HEK293 (cell line): ENCODE results near the gene BIK.

Experiments
- GLIS1 ChIP-seq: fragments of 450-650 bp; formaldehyde crosslinking; IDR thresholded peaks from 2 replicates; pipeline ENCODE4 v1.5.1; 2016; ENCODE audit warnings: missing biosample characterization, missing genetic modification characterization
- HIC1 ChIP-seq: fragments of 450-650 bp; formaldehyde crosslinking; IDR thresholded peaks from 2 replicates; pipeline ENCODE4 v1.5.1; 2016; ENCODE audit warnings: missing biosample characterization, missing genetic modification characterization
- KLF8 ChIP-seq: fragments of 450-650 bp; formaldehyde crosslinking; IDR thresholded peaks from 2 replicates; pipeline ENCODE4 v1.5.1; 2016; ENCODE audit warnings: missing biosample characterization, missing genetic modification characterization
- OSR2 ChIP-seq: fragments of 450-650 bp; formaldehyde crosslinking; IDR thresholded peaks from 2 replicates; pipeline ENCODE4 v1.5.1; 2016; ENCODE audit warnings: missing biosample characterization, missing genetic modification characterization
- TSHZ1 ChIP-seq: fragments of 450-650 bp; formaldehyde crosslinking; IDR thresholded peaks from 2 replicates; pipeline ENCODE4 v1.5.1; 2016; ENCODE audit warnings: missing biosample characterization, missing genetic modification characterization, borderline replicate concordance
- ZNF121 ChIP-seq: fragments of 450-650 bp; formaldehyde crosslinking; IDR thresholded peaks from 2 replicates; pipeline ENCODE4 v1.5.1; 2016; ENCODE audit warnings: missing biosample characterization, missing genetic modification characterization
- ZNF155 ChIP-seq: fragments of 450-650 bp; formaldehyde crosslinking; IDR thresholded peaks from 2 replicates; pipeline ENCODE4 v1.5.1; 2016; ENCODE audit warnings: missing biosample characterization, missing genetic modification characterization
- ZNF169 ChIP-seq: fragments of 450-650 bp; formaldehyde crosslinking; IDR thresholded peaks from 2 replicates; pipeline ENCODE4 v1.5.1; 2016; ENCODE audit warnings: missing biosample characterization, missing genetic modification characterization
- ZNF18 ChIP-seq: fragments of 450-650 bp; formaldehyde crosslinking; IDR thresholded peaks from 2 replicates; pipeline ENCODE4 v1.5.1; 2016; ENCODE audit warnings: missing biosample characterization, missing genetic modification characterization
- ZNF362 ChIP-seq: fragments of 450-650 bp; formaldehyde crosslinking; IDR thresholded peaks from 2 replicates; pipeline ENCODE4 v1.5.1; 2016; ENCODE audit warnings: missing biosample characterization, missing genetic modification characterization
- ZNF366 ChIP-seq: fragments of 450-650 bp; formaldehyde crosslinking; conservative IDR thresholded peaks from 2 replicates; pipeline ENCODE4 v1.5.1; 2016; ENCODE audit warnings: missing biosample characterization, missing genetic modification characterization
- ZNF580 ChIP-seq: fragments of 450-650 bp; formaldehyde crosslinking; IDR thresholded peaks from 2 replicates; pipeline ENCODE4 v1.5.1; 2016; ENCODE audit warnings: missing biosample characterization, missing genetic modification characterization
- ZNF701 ChIP-seq: fragments of 450-650 bp; formaldehyde crosslinking; IDR thresholded peaks from 2 replicates; pipeline ENCODE4 v1.5.1; 2016; ENCODE audit warnings: missing biosample characterization, missing genetic modification characterization
- ZNF704 ChIP-seq: fragments of 450-650 bp; formaldehyde crosslinking; IDR thresholded peaks from 2 replicates; pipeline ENCODE4 v1.5.1; 2016; ENCODE audit warnings: missing biosample characterization, missing genetic modification characterization
- ZNF768 ChIP-seq: fragments of 450-650 bp; formaldehyde crosslinking; IDR thresholded peaks from 2 replicates; pipeline ENCODE4 v1.5.1; 2018; ENCODE audit warnings: missing biosample characterization, mild to moderate bottlenecking, missing genetic modification characterization
- ZNF791 ChIP-seq: fragments of 450-650 bp; formaldehyde crosslinking; IDR thresholded peaks from 2 replicates; pipeline ENCODE4 v1.5.1; 2016; ENCODE audit warnings: missing biosample characterization, missing genetic modification characterization
- ZSCAN23 ChIP-seq: fragments of 450-650 bp; formaldehyde crosslinking; IDR thresholded peaks from 2 replicates; pipeline ENCODE4 v1.5.1; 2016; ENCODE audit warnings: missing biosample characterization, missing genetic modification characterization
- TF ChIP-seq, protein P1 (sequence below): fragments of 450-650 bp; formaldehyde crosslinking; IDR thresholded peaks from 2 replicates; pipeline ENCODE4 v1.5.1; 2016; ENCODE audit warnings: missing biosample characterization, missing genetic modification characterization

Gene BIK

DNA sequence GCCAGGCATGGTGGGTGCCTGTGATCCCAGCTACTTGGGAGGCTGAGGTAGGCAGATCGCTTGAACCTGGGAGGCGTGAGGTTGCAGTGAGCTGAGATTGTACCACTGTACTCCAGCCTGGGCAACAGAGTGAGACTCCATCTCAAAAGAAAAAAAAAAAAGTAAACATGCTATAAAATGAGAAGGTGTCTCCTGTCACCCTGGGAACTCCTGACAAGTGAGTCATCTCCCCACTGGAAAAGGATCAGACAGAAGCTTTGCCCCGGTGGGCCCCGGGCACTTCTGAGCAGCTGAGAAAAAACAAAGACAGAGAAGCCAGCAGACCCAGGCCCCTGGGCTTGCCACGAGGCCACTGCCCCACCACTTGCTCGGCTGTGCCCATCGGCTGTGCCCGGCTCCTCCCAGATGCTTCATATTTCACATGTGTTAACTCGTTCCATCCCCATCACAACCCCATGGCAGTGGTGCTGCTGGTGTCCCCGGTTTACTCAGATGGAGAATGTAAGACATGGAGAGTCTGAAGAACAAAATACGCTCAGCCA, 43.6 kb upstream of the BIK start (continued):
- TF ChIP-seq TSHZ1 (tag by site-specific recombination) = peak; percentile 69; the same call in 1 of the 2 replicates
- TF ChIP-seq ZSCAN23 (tag by site-specific recombination) = 0 out of 2 replicates have a peak, but pooled peaks have one; percentile 12
- TF ChIP-seq ZNF791 (tag by site-specific recombination) = no peak
- TF ChIP-seq ZNF362 = peak; percentile 95
- peak; percentile 56; the same call in 1 of the 2 replicates for TF ChIP-seq GLIS1 (tag by site-specific recombination)
- TF ChIP-seq ZNF768 (tag by site-specific recombination) = no peak
- peak; percentile 55; the same call in 1 of the 2 replicates for TF ChIP-seq OSR2 (tag by site-specific recombination)
- TF ChIP-seq ZNF18 (tag by site-specific recombination) = no peak
- no peak for TF ChIP-seq ZNF704 (tag by site-specific recombination)
- no peak for TF ChIP-seq ZNF580 (tag by site-specific recombination)
- TF ChIP-seq, protein P1, sequence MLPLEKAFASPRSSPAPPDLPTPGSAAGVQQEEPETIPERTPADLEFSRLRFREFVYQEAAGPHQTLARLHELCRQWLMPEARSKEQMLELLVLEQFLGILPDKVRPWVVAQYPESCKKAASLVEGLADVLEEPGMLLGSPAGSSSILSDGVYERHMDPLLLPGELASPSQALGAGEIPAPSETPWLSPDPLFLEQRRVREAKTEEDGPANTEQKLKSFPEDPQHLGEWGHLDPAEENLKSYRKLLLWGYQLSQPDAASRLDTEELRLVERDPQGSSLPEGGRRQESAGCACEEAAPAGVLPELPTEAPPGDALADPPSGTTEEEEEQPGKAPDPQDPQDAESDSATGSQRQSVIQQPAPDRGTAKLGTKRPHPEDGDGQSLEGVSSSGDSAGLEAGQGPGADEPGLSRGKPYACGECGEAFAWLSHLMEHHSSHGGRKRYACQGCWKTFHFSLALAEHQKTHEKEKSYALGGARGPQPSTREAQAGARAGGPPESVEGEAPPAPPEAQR (tag by site-specific recombination) = no peak
- no peak for TF ChIP-seq ZNF701
- TF ChIP-seq KLF8 (tag by site-specific recombination) = 0 out of 2 replicates have a peak, but pooled peaks have one; percentile 27
- TF ChIP-seq ZNF155 = no peak
- TF ChIP-seq ZNF366 (tag by site-specific recombination) = peak; percentile 43
- TF ChIP-seq ZNF121 (tag by site-specific recombination) = peak; percentile 67; the same call in 1 of the 2 replicates
- no peak for TF ChIP-seq ZNF169
- peak; percentile 50 for TF ChIP-seq HIC1 (tag by site-specific recombination)
